Trophoblast cell (in vitro differentiated cells and primary cell): ENCODE results near the gene PARP9.

ENCODE experiments used
- DNase-seq, 2 donors: peaks; one replicate each; pipeline ENCODE4 v3.0.0-alpha.2; 2016
- H2AFZ ChIP-seq: 2 replicates; pipeline ENCODE4 v1.6.1; 2013; ENCODE audit warnings: low read length, moderate library complexity, mild to moderate bottlenecking; ENCODE audit not compliant: insufficient read depth, poor library complexity
- H2AK5ac ChIP-seq: 2 replicates; pipeline ENCODE4 v1.6.1; 2013; ENCODE audit warnings: mild to moderate bottlenecking, low read length
- H2BK120ac ChIP-seq: 2 replicates; pipeline ENCODE4 v1.6.1; 2013; ENCODE audit warnings: low read length, mild to moderate bottlenecking, moderate library complexity; ENCODE audit not compliant: insufficient read depth, poor library complexity
- H2BK12ac ChIP-seq: 2 replicates; pipeline ENCODE4 v1.6.1; 2013; ENCODE audit warnings: mild to moderate bottlenecking, low read length, moderate library complexity
- H2BK5ac ChIP-seq: 2 replicates; pipeline ENCODE4 v1.6.1; 2013; ENCODE audit warnings: low read length, low read depth, moderate library complexity, mild to moderate bottlenecking; ENCODE audit not compliant: poor library complexity
- H3K14ac ChIP-seq: 2 replicates; pipeline ENCODE4 v1.6.1; 2013; ENCODE audit warnings: mild to moderate bottlenecking, low read length
- H3K18ac ChIP-seq: 2 replicates; pipeline ENCODE4 v1.6.1; 2013; ENCODE audit warnings: mild to moderate bottlenecking, low read length
- H3K23ac ChIP-seq: 2 replicates; pipeline ENCODE4 v1.6.1; 2013; ENCODE audit warnings: low read length
- H3K27ac ChIP-seq: 2 replicates; pipeline ENCODE4 v1.5.1; 2013; ENCODE audit warnings: low read depth, mild to moderate bottlenecking, inconsistent platforms, low read length, moderate library complexity
- H3K27me3 ChIP-seq: 2 replicates; pipeline ENCODE4 v1.6.1; 2013; ENCODE audit warnings: inconsistent platforms, mild to moderate bottlenecking, low read length, moderate library complexity; ENCODE audit not compliant: insufficient read depth
- H3K36me3 ChIP-seq, 2 experiments: 1 replicate in 1 of 2; 2 replicates in 1 of 2; pipeline ENCODE4 v1.6.1; 2013; ENCODE audit warnings: low read length in 2 of 2, mild to moderate bottlenecking in 2 of 2, moderate library complexity in 1 of 2; ENCODE audit not compliant: insufficient read depth in 2 of 2, control insufficient read depth in 1 of 2
- H3K4ac ChIP-seq: 2 replicates; pipeline ENCODE4 v1.6.1; 2013; ENCODE audit warnings: low read depth, mild to moderate bottlenecking, low read length, moderate library complexity
- H3K4me1 ChIP-seq, 2 experiments: 1 replicate in 1 of 2; 2 replicates in 1 of 2; pipeline ENCODE4 v1.6.1; 2013; ENCODE audit warnings: low read length in 2 of 2, mild to moderate bottlenecking in 2 of 2, moderate library complexity in 1 of 2; ENCODE audit not compliant: insufficient read depth in 2 of 2, control insufficient read depth in 1 of 2
- H3K4me2 ChIP-seq: 2 replicates; pipeline ENCODE4 v1.6.1; 2013; ENCODE audit warnings: inconsistent platforms, mild to moderate bottlenecking, low read length, moderate library complexity
- H3K4me3 ChIP-seq: 2 replicates; pipeline ENCODE4 v1.5.1; 2013; ENCODE audit warnings: mild to moderate bottlenecking, low read depth, low read length, inconsistent platforms
- H3K79me1 ChIP-seq: one replicate; pipeline ENCODE4 v1.6.1; 2013; ENCODE audit warnings: low read length
- H3K79me2 ChIP-seq: 2 replicates; pipeline ENCODE4 v1.6.1; 2013; ENCODE audit warnings: low read length, mild to moderate bottlenecking; ENCODE audit not compliant: control insufficient read depth, insufficient read depth, poor library complexity
- H3K9ac ChIP-seq: 2 replicates; pipeline ENCODE4 v1.6.1; 2013; ENCODE audit warnings: mild to moderate bottlenecking, low read length
- H3K9me3 ChIP-seq: 2 replicates; pipeline ENCODE4 v1.6.1; 2013; ENCODE audit warnings: low read depth, mild to moderate bottlenecking, control low read depth, inconsistent platforms, low read length; ENCODE audit not compliant: insufficient read depth
- H4K12ac ChIP-seq: 2 replicates; pipeline ENCODE4 v1.6.1; 2013; ENCODE audit warnings: low read depth, mild to moderate bottlenecking, low read length, moderate library complexity
- H4K8ac ChIP-seq: 2 replicates; pipeline ENCODE4 v1.6.1; 2013; ENCODE audit warnings: low read depth, mild to moderate bottlenecking, low read length, moderate library complexity
- H4K91ac ChIP-seq: one replicate; pipeline ENCODE4 v1.6.1; 2013; ENCODE audit warnings: low read depth, mild to moderate bottlenecking, low read length, moderate library complexity
- WGBS: extraction: QIAGEN DNeasy Blood & Tissue Kit; methylation state at CpG from one replicate; pipeline ENCODE4 v1.1.7; 2013; ENCODE audit warnings: missing lambda C conversion rate; ENCODE audit not compliant: insufficient read length, insufficient coverage; ENCODE audit errors: extremely low coverage; 5-methylcytosine and 5-hydroxymethylcytosine counted together

PARP9 gene

DNA sequence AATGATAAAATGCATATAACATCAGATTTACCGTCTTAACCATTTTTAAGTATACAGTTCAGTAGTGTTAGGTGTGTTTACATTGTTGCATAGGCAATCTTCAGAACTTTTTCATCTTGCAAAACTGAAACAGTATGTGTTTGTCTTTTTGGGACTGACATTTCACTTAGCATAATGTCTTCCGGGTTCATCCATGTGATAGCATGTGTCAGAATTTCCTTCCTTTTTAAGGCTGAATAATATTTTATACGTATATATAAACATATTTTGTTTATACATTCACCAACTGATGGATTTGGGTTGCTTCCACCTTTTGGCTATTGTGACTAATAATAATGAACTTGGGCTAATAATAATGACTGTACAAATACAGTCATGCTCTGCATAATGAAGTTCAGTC lies 16.4 kb upstream of the PARP9 start:
- Histone ChIP-seq H3K4me1 (peaks cover 0 to 6% of the 10 kb centered on the region in 2 experiments), H3K4me3 (no peak overlapping the region), H3K23ac (no peak overlapping the region), H3K27me3 (peaks cover 6% of the 10 kb centered on the region), H2BK120ac (no peak overlapping the region), H3K36me3 (no peaks in the 10 kb centered on the region), H4K91ac (no peak overlapping the region), H3K79me1 (no peaks in the 10 kb centered on the region), H2AK5ac (no peak overlapping the region), H4K12ac (no peak overlapping the region), H3K79me2 (peaks cover 2% of the 10 kb centered on the region), H3K4me2 (no peak overlapping the region), H3K27ac (no peak overlapping the region), H3K9me3 (peaks cover 3% of the 10 kb centered on the region), H4K8ac (no peak overlapping the region), H3K18ac (no peak overlapping the region), H2BK5ac (no peak overlapping the region), H3K4ac (no peak overlapping the region), H3K14ac (no peak overlapping the region), H2AFZ (no peak overlapping the region), H2BK12ac (no peak overlapping the region), H3K9ac (no peak overlapping the region)
- DNase-seq = no peak
- no CpG with 5 or more reads among the region's 3 CpGs for WGBS

DNA sequence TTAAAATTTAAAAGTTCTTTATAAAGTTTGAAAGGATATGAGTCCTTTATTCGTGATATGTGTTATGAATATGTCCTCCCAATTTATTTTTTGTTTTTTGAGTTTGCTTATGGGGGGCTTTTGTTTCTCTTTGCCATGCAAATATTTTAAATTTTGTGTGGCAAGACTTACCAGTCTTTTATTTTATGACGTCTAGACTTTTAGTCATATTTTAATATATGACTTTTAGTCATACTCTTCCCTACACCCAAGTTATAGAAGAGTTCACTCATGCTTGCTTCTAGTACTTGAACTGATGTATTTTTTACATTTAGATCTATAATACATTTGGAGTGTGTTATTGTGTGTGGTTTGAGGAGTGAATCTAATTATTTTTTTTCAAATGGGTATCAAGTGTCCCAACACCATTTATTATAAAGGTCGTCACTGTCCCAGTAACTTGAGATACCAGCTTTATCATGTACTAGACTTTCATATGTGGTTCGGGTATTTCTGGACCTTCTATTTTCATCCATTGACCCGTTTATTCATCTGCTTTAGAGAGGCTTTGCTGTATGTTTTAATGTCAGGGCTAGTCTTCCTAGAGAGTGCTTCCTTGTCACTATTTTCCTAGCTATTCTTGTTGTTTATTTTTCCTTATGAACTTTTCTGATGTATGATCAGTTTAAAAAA lies 14.1 kb upstream of the PARP9 start:
- Histone ChIP-seq H3K27me3 (peaks cover 6% of the 10 kb centered on the region), H4K8ac (no peak overlapping the region), H3K36me3 (no peaks in the 10 kb centered on the region), H2AK5ac (no peak overlapping the region), H3K4ac (no peak overlapping the region), H3K9ac (no peak overlapping the region), H3K79me2 (peaks cover 2% of the 10 kb centered on the region), H4K12ac (no peak overlapping the region), H3K23ac (no peak overlapping the region), H2BK12ac (no peak overlapping the region), H3K14ac (no peak overlapping the region), H3K4me2 (no peak overlapping the region), H3K79me1 (no peaks in the 10 kb centered on the region), H3K27ac (no peak overlapping the region), H3K4me1 (peaks cover under 1 to 6% of the 10 kb centered on the region in 2 experiments), H2BK5ac (no peak overlapping the region), H2BK120ac (no peak overlapping the region), H3K9me3 (peaks cover 3% of the 10 kb centered on the region), H3K18ac (no peak overlapping the region), H4K91ac (no peak overlapping the region), H3K4me3 (no peak overlapping the region), H2AFZ (no peak overlapping the region)
- no peak for DNase-seq
- no CpG with 5 or more reads among the region's 5 CpGs for WGBS

DNA sequence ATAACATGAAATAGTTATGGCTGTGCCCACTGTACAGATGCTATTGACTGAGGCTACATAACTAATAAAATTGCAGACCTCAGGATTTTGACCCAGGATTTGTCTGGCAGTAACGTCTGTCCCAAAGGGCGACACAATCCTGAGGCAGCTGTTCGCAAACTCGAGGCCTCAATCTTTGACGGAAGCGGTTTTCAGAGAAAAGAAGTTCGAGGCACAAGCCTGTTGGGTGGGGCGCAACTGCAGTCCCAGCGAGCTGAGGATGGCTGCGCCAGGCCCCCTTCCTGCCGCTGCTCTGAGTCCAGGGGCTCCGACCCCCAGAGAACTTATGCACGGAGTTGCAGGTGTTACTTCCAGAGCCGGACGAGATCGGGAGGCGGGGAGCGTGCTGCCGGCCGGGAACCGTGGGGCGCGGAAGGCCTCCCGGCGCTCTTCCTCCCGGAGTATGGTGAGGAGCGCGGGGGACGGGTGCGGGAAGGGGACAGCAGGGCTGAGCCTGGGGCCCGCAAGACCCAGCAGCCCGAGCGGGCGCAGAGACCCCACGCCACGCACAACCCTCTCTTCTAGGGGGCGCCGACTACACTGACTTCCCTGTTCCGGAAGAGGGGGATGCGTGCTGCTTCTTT lies 13.4 kb upstream of the PARP9 start, which contains the start of gene PARP15:
Gene PARP15, plus strand, starts transcription at position 242 of the 623 bp plus-strand sequence. Its CDS starts 18 bp downstream, at position 260.
- Histone ChIP-seq H2AK5ac (no peak within 1 kb of the TSS), H3K27ac (no peak within 1 kb of the TSS), H3K79me1 (no peaks in the 10 kb centered on the region), H3K18ac (peak within 1 kb of the TSS; percentile 35), H3K4ac (no peak within 1 kb of the TSS), H2BK120ac (peak within 1 kb of the TSS; percentile 22), H3K4me3 (peak within 1 kb of the TSS; percentile 32), H3K14ac (peak within 1 kb of the TSS; percentile 51), H3K27me3 (peaks cover 6% of the 10 kb centered on the region), H3K9ac (no peak within 1 kb of the TSS), H3K4me2 (peak within 1 kb of the TSS; percentile 61), H2BK12ac (no peak within 1 kb of the TSS), H3K4me1 (peaks cover 4 to 6% of the 10 kb centered on the region in 2 experiments), H4K91ac (no peak within 1 kb of the TSS), H2AFZ (peak within 1 kb of the TSS; percentile 66), H3K79me2 (peaks cover 2% of the 10 kb centered on the region), H2BK5ac (no peak within 1 kb of the TSS), H4K12ac (peak within 1 kb of the TSS; percentile 70), H3K36me3 (no peaks in the 10 kb centered on the region), H3K9me3 (peaks cover 3% of the 10 kb centered on the region), H3K23ac (no peak within 1 kb of the TSS), H4K8ac (peak within 1 kb of the TSS; percentile 82)
- no CpG with 5 or more reads among the region's 40 CpGs for WGBS
- no peak for DNase-seq

DNA sequence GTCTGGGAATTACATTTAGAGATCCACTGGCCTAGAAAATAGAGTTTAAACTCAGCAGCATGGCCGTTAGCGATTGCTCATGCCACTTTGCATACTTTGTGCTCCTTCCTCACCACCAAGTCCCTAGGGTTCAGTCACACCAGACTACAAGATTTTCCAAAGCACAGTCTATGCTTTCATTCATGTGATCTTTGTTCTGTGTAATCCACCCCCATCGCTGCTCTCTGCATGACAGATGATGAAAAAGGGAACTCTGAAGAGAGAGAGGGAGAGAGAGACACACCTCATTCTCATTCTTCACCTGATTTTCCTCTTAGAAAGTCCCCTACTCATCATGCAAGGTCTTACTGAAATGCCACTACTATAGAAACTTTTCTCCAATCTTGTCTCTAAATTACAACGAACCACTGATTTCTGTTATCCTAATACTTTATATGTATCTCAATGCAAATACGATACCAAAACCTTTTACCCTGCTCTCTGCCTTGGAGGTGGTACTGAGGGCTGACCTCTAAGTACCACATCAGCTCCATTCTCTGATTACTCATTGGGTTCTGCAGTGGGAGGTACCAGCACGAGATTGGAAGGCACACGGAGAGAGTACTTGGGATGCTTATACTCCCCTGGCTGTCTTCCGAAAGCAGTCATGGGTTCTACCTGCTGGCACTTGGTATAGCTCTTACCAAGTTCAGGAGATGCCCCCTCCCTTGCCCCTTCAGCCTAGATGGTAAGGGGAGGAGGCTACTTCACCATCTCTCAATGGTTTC lies 12.3 kb upstream of the PARP9 start:
- no CpG with 5 or more reads among the region's 8 CpGs for WGBS

More for the DNA sequence above, 12.3 kb upstream of the PARP9 start:
- Histone ChIP-seq H3K79me2 (peaks cover 2% of the 10 kb centered on the region), H3K79me1 (no peaks in the 10 kb centered on the region), H3K4ac (no peak overlapping the region), H2BK5ac (no peak overlapping the region), H3K23ac (no peak overlapping the region), H3K4me3 (no peak overlapping the region), H4K12ac (no peak overlapping the region), H3K14ac (no peak overlapping the region), H3K27me3 (peaks cover 6% of the 10 kb centered on the region), H3K27ac (no peak overlapping the region), H3K4me2 (no peak overlapping the region), H2AFZ (no peak overlapping the region), H2AK5ac (no peak overlapping the region), H3K9ac (no peak overlapping the region), H3K9me3 (no peaks in the 10 kb centered on the region), H2BK12ac (no peak overlapping the region), H3K36me3 (no peaks in the 10 kb centered on the region), H3K18ac (no peak overlapping the region), H2BK120ac (no peak overlapping the region), H4K8ac (no peak overlapping the region), H3K4me1 (peaks cover 4 to 6% of the 10 kb centered on the region in 2 experiments), H4K91ac (no peak overlapping the region)
- no peak for DNase-seq
